CD4-positive, alpha-beta memory T cell (primary cell): ENCODE measurements around the gene CA12. TPM values are rescaled to one million over a fixed set of nuclear protein-coding genes. Genes with fewer than 3 reads are reported as not detected.

ENCODE experiments used
- CTCF ChIA-PET: fragments of 350-600 bp; sonication (Branson Sonifier 250); formaldehyde crosslinking; loops from one replicate; lab custom pipeline; 2021; ENCODE audit warnings: inconsistent platforms; ENCODE audit not compliant: partially characterized antibody; lab: Charles Lee
- POLR2A ChIA-PET: fragments of 350-600 bp; sonication (Branson Sonifier 250); formaldehyde crosslinking; loops from one replicate; lab custom pipeline; 2021; ENCODE audit not compliant: partially characterized antibody; lab: Charles Lee
- DNase-seq, 5 donors: peaks; one replicate each; pipeline versions ENCODE4 v3.0.0 to v3.0.0-alpha.2; 2020 to 2022; ENCODE audit warnings: mixed read lengths in 1 of 5
- H3K27ac ChIP-seq: one replicate; pipeline ENCODE4 v1.7.0; 2013; ENCODE audit warnings: low read depth, low read length
- H3K27me3 ChIP-seq: 2 replicates; pipeline ENCODE4 v1.7.0; 2013; ENCODE audit warnings: mild to moderate bottlenecking, low read length, moderate library complexity; ENCODE audit not compliant: insufficient read depth
- H3K36me3 ChIP-seq: 2 replicates; pipeline ENCODE4 v1.7.0; 2013; ENCODE audit warnings: mild to moderate bottlenecking, low read length, moderate library complexity; ENCODE audit not compliant: insufficient read depth
- H3K4me1 ChIP-seq: 2 replicates; pipeline ENCODE4 v1.7.0; 2013; ENCODE audit warnings: mild to moderate bottlenecking, low read length, moderate library complexity; ENCODE audit not compliant: insufficient read depth
- H3K4me3 ChIP-seq, 2 donors: one replicate each; pipeline ENCODE4 v1.7.0; 2013; ENCODE audit warnings: low read length in 2 of 2, mild to moderate bottlenecking in 1 of 2
- H3K9me3 ChIP-seq, 2 donors: one replicate each; pipeline ENCODE4 v1.7.0; 2013; ENCODE audit warnings: low read length in 2 of 2, control low read depth in 1 of 2; ENCODE audit not compliant: control insufficient read depth in 1 of 2
- H3K27ac Mint-ChIP-seq, 7 donors: one replicate each; pipeline ENCODE4 v1.8.0; 2020 to 2021; ENCODE audit warnings: mixed read lengths in 7 of 7, mild to moderate bottlenecking in 6 of 7, inconsistent platforms in 3 of 7, moderate library complexity in 3 of 7
- H3K27me3 Mint-ChIP-seq, 2 donors: one replicate each; pipeline ENCODE4 v1.8.0; 2020 to 2021; ENCODE audit warnings: mixed read lengths in 2 of 2
- H3K36me3 Mint-ChIP-seq, 2 donors: one replicate each; pipeline ENCODE4 v1.8.0; 2020 to 2021; ENCODE audit warnings: mixed read lengths in 2 of 2, inconsistent platforms in 1 of 2, mild to moderate bottlenecking in 1 of 2
- H3K4me1 Mint-ChIP-seq, 4 donors: one replicate each; pipeline ENCODE4 v1.8.0; 2020 to 2021; ENCODE audit warnings: mixed read lengths in 4 of 4, mild to moderate bottlenecking in 1 of 4
- H3K4me3 Mint-ChIP-seq, 8 donors: one replicate each; pipeline ENCODE4 v1.8.0; 2020 to 2021; ENCODE audit warnings: mixed read lengths in 8 of 8, mild to moderate bottlenecking in 7 of 8, moderate library complexity in 6 of 8, inconsistent platforms in 3 of 8
- H3K9me3 Mint-ChIP-seq, 8 donors: one replicate each; pipeline ENCODE4 v1.8.0; 2020 to 2021; ENCODE audit warnings: mixed read lengths in 8 of 8, mild to moderate bottlenecking in 5 of 8, inconsistent platforms in 3 of 8, moderate library complexity in 1 of 8
- intact Hi-C: fragments of 100-400 bp; cut with micrococcal nuclease; formaldehyde crosslinking; loops from one replicate; pipeline ENCODE4 v1.15.1; 2023
- polyA plus RNA-seq, 2 donors: library from polyadenylated mRNA; unstranded; fragments of 300-500 nt; fragmentation: Illumina TruSeq; gene quantifications; one replicate each; pipeline ENCODE4 v1.2.3, GENCODE V29; 2021
- total RNA-seq, 2 experiments: library from RNA; stranded (reverse); gene quantifications; one replicate each; pipeline ENCODE4 v1.2.3, GENCODE V29; 2021

The CA12 gene
- total and polyA plus RNA-seq, 4 experiments from 2014 or later = not detected

DNA sequence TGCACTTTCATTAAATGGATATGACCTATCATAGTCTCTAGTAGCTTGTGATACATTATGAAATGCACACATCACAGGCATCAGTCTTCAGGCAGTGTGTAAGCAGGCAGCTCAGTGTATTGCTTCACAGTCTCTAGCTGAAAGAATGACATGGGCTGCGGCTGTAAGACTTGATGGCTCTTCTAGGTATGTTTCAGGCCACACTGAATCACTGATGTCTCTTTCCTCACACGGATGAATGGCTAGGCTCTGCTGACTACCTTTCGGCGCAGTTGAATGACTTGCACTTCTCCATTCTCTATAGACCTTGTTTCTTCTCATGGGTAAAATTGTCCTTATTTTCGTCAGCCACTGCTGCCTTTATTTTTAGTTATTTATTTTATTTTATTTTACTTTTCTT is 88.9 kb downstream of the CA12 start:
- POLR2A ChIA-PET = no interaction called here
- no peak overlapping the region for H3K27ac Mint-ChIP-seq
- Histone ChIP-seq H3K4me1 (peaks cover 7% of the 10 kb centered on the region), H3K27ac (no peak overlapping the region), H3K4me3 (no peak overlapping the region), H3K9me3 (no peaks in the 10 kb centered on the region), H3K36me3 (no peaks in the 10 kb centered on the region), H3K27me3 (no peaks in the 10 kb centered on the region)
- peaks cover 8 to 25% (median 8%) of the 10 kb centered on the region in 4 donors for H3K4me1 Mint-ChIP-seq
- H3K9me3 Mint-ChIP-seq = no peaks in the 10 kb centered on the region
- H3K4me3 Mint-ChIP-seq = no peak overlapping the region
- no peaks in the 10 kb centered on the region for H3K27me3 Mint-ChIP-seq
- intact Hi-C loops = no loop called here
- peaks cover 30 to 32% of the 10 kb centered on the region in 2 donors for H3K36me3 Mint-ChIP-seq
- CTCF ChIA-PET = interaction anchor here (1.1 kb wide), 1 partner anchor 111 kb away, joined by 4 read pairs; no protein-coding TSS in a partner anchor
- no peak for DNase-seq

DNA sequence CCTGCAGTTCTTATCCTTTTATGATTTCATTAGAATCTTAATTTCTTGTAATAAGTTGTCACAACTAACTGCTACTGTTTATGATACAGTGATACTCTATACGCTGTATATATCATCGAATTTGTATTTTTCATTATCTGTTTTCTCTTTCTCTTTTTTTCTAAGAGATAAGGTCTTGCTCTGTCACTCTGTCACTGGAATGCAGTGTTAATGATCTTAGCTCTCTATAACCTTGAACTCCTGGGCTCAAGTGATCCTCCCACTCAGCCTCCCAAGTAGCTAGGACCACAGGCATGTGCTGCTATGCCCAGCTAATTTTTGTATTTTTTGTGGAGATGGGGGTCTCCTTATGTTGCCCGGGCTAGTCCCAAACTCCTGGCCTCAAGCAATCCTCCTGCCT is 89.4 kb downstream of the CA12 start:
- Histone ChIP-seq H3K9me3 (no peaks in the 10 kb centered on the region), H3K4me3 (no peak overlapping the region), H3K27me3 (no peaks in the 10 kb centered on the region), H3K36me3 (no peaks in the 10 kb centered on the region), H3K27ac (no peak overlapping the region), H3K4me1 (peaks cover 7% of the 10 kb centered on the region)
- Mint-ChIP-seq H3K4me1 (peaks cover 8 to 25% (median 8%) of the 10 kb centered on the region in 4 donors), H3K36me3 (peaks cover 30 to 31% of the 10 kb centered on the region in 2 donors), H3K27me3 (no peaks in the 10 kb centered on the region), H3K9me3 (no peaks in the 10 kb centered on the region), H3K27ac (peak overlapping the region in 1 of 7 donors; percentile 66), H3K4me3 (no peak overlapping the region)
- ChIA-PET CTCF (interaction anchor here (1.1 kb wide), 2 partner anchors 99 to 112 kb away, joined by 3 to 4 read pairs; no protein-coding TSS in a partner anchor), POLR2A (no interaction called here)
- DNase-seq = no peak
- intact Hi-C loops = no loop called here

- CTCF ChIA-PET = interaction anchor here (0.7 to 3.3 kb wide), 9 partner anchors 12 to 461 kb away, joined by 3 to 29 read pairs (median 3); no protein-coding TSS in a partner anchor
- no peak for DNase-seq
- Histone ChIP-seq H3K4me3 (no peak overlapping the region), H3K4me1 (peaks cover 7% of the 10 kb centered on the region), H3K27ac (no peak overlapping the region), H3K36me3 (no peaks in the 10 kb centered on the region), H3K9me3 (no peaks in the 10 kb centered on the region), H3K27me3 (no peaks in the 10 kb centered on the region)
- Mint-ChIP-seq H3K9me3 (no peaks in the 10 kb centered on the region), H3K4me3 (no peak overlapping the region), H3K27ac (no peak overlapping the region), H3K36me3 (peaks cover 31 to 36% of the 10 kb centered on the region in 2 donors), H3K4me1 (peaks cover 8 to 25% (median 8%) of the 10 kb centered on the region in 4 donors), H3K27me3 (no peaks in the 10 kb centered on the region)
- intact Hi-C loops = no loop called here
- POLR2A ChIA-PET = interaction anchor here (0.8 kb wide), 1 partner anchor 11 kb away, joined by 3 read pairs; no protein-coding TSS in a partner anchor
These were observed 90.1 kb downstream of the CA12 start for GRCh38 chr15:63291507-63291906.

DNA sequence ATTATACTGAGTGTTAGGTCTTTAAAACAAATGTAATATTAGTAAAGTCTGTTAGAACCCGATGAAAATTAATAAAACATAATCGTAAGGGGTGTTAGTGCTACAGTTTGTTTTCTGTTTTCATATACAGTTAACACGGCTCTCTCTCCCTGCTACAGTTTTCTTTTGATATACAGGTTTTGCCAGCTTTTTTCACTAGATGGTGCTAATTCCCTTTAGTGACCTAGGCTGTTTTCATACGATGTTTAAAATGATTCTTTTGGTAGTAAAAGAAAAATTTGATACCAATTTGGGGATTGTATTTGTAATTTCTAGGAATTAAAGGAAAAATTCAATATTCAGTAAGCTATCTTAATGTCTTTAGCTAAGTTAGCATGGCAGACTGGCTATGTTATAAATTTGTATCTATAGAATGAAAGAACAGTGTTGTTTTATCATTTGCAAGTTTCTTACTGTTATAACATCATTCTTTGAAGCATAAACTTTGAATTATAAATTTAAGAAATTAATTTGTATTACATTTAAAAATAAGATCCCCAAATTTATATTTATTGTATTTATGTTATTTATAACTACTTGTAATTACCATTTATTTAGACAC is 92.8 kb downstream of the CA12 start:
- peak in 4 of 5 donors; percentile 45 to 55 (median 48) for DNase-seq

DNA sequence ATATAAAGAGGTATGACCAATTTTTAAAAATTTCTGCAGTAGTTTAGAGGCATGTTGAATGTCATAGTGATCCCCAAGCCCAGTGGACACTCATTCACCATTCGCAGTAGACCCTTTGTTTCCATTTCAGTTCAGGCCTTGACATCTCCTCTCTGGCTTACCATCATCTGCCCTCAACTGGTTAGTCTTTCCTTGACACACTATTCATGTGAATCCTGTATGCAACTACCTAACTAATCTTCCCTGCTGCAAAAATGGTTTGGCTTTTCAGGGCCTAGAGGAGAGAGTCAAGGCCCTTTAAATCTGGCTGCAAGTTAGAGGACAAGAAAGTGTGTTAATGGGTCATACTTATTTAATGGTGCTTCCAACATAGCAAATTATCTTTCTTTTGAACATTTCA is 93.3 kb downstream of the CA12 start:
- Mint-ChIP-seq H3K36me3 (peaks cover 21 to 35% of the 10 kb centered on the region in 2 donors), H3K4me3 (no peak overlapping the region)

More for the DNA sequence above, 92.8 kb downstream of the CA12 start:
- Histone ChIP-seq H3K27ac (no peak overlapping the region), H3K9me3 (no peaks in the 10 kb centered on the region), H3K36me3 (no peaks in the 10 kb centered on the region), H3K27me3 (no peaks in the 10 kb centered on the region), H3K4me1 (peaks cover 7% of the 10 kb centered on the region), H3K4me3 (no peak overlapping the region)
- ChIA-PET POLR2A (no interaction called here), CTCF (interaction anchor here (0.7 to 3.3 kb wide), 8 partner anchors 9 to 779 kb away, joined by 3 to 29 read pairs (median 4); no protein-coding TSS in a partner anchor)
- Mint-ChIP-seq H3K4me3 (no peak overlapping the region), H3K27me3 (no peaks in the 10 kb centered on the region), H3K4me1 (peaks cover 6 to 8% (median 7%) of the 10 kb centered on the region in 4 donors), H3K36me3 (peaks cover 19 to 32% of the 10 kb centered on the region in 2 donors), H3K9me3 (no peaks in the 10 kb centered on the region), H3K27ac (peak overlapping the region in 6 of 7 donors; percentile 1 to 81 (median 34))
- intact Hi-C loops = loop anchor here (1.0 to 10.0 kb wide), 5 partner anchors 114 to 778 kb away; no protein-coding TSS in a partner anchor

GRCh38 chr15:63287109-63287508 is 94.5 kb downstream of the CA12 start:
- no peaks in the 10 kb centered on the region for H3K36me3 ChIP-seq
- H3K4me3 ChIP-seq = no peak overlapping the region
- intact Hi-C loops = loop anchor here (5.0 to 10.0 kb wide), 2 partner anchors 315 to 538 kb away; no protein-coding TSS in a partner anchor
- no peak overlapping the region for H3K27ac ChIP-seq
- H3K4me3 Mint-ChIP-seq = no peak overlapping the region
- peaks cover 9 to 15% (median 14%) of the 10 kb centered on the region in 4 donors for H3K4me1 Mint-ChIP-seq
- H3K27me3 ChIP-seq = no peaks in the 10 kb centered on the region
- no peaks in the 10 kb centered on the region for H3K9me3 ChIP-seq
- ChIA-PET CTCF (interaction anchor here (0.9 to 1.6 kb wide), 5 partner anchors 91 to 781 kb away, joined by 3 to 6 read pairs (median 3); no protein-coding TSS in a partner anchor), POLR2A (no interaction called here)
- no peaks in the 10 kb centered on the region for H3K27me3 Mint-ChIP-seq
- H3K36me3 Mint-ChIP-seq = peaks cover 21 to 34% of the 10 kb centered on the region in 2 donors
- H3K9me3 Mint-ChIP-seq = no peaks in the 10 kb centered on the region
- DNase-seq = no peak
- H3K27ac Mint-ChIP-seq = peak overlapping the region in 1 of 7 donors; percentile 15
- H3K4me1 ChIP-seq = peaks cover 7% of the 10 kb centered on the region

More for the DNA sequence above, 93.3 kb downstream of the CA12 start:
- intact Hi-C loops = loop anchor here (1.0 to 10.0 kb wide), 5 partner anchors 115 to 779 kb away; no protein-coding TSS in a partner anchor
- H3K9me3 Mint-ChIP-seq = no peaks in the 10 kb centered on the region
- Histone ChIP-seq H3K9me3 (no peaks in the 10 kb centered on the region), H3K27ac (no peak overlapping the region), H3K36me3 (no peaks in the 10 kb centered on the region), H3K4me1 (peaks cover 7% of the 10 kb centered on the region), H3K4me3 (no peak overlapping the region), H3K27me3 (no peaks in the 10 kb centered on the region)
- CTCF ChIA-PET = interaction anchor here (0.7 to 3.3 kb wide), 12 partner anchors 9 to 780 kb away, joined by 3 to 29 read pairs (median 4); no protein-coding TSS in a partner anchor
- no peak for DNase-seq
- H3K4me1 Mint-ChIP-seq = peaks cover 9 to 12% (median 12%) of the 10 kb centered on the region in 4 donors
- H3K27ac Mint-ChIP-seq = peak overlapping the region in 5 of 7 donors; percentile 1 to 81 (median 9)
- H3K27me3 Mint-ChIP-seq = no peaks in the 10 kb centered on the region
- POLR2A ChIA-PET = no interaction called here

DNA sequence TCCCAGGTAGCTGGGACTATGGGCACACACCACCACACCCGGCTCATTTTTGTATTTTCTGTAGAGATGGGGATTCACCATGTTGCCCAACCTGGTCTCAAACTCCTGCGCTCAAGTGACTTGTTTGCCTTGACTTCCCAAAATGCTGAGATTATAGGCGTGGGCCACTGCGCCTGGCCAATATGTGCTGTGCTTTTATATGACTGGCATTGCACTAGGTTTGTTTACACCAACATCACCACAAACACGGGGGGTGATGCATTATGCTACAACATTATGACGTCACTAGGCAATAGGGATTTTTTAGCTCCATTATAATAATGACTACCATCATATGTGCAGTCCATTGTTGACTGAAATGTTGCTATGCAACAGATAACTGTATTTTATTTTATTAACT is 97.3 kb downstream of the CA12 start:
- POLR2A ChIA-PET = no interaction called here

More for the DNA sequence above, 97.3 kb downstream of the CA12 start:
- Mint-ChIP-seq H3K9me3 (no peaks in the 10 kb centered on the region), H3K27me3 (no peaks in the 10 kb centered on the region), H3K4me3 (no peak overlapping the region), H3K27ac (no peak overlapping the region), H3K4me1 (peaks cover 9 to 17% (median 15%) of the 10 kb centered on the region in 4 donors), H3K36me3 (peaks cover 21 to 34% of the 10 kb centered on the region in 2 donors)
- Histone ChIP-seq H3K9me3 (no peaks in the 10 kb centered on the region), H3K4me1 (peaks cover 7% of the 10 kb centered on the region), H3K4me3 (no peak overlapping the region), H3K27me3 (no peaks in the 10 kb centered on the region), H3K36me3 (no peaks in the 10 kb centered on the region), H3K27ac (no peak overlapping the region)
- intact Hi-C loops = loop anchor here (10.0 kb wide), 1 partner anchor 540 kb away; no protein-coding TSS in a partner anchor
- CTCF ChIA-PET = interaction anchor here (0.9 kb wide), 1 partner anchor 118 kb away, joined by 3 read pairs; no protein-coding TSS in a partner anchor
- DNase-seq = no peak
